IPS-18a (cell line): Measurements from ENCODE around the gene IQSEC2.

Source experiments
- H3K27ac ChIP-seq: one replicate; pipeline ENCODE4 v1.5.1; 2013; ENCODE audit warnings: low read length
- H3K27me3 ChIP-seq: one replicate; pipeline ENCODE4 v1.6.1; 2013; ENCODE audit warnings: mild to moderate bottlenecking, low read length; ENCODE audit not compliant: control insufficient read depth, insufficient read depth
- H3K36me3 ChIP-seq: one replicate; pipeline ENCODE4 v1.6.1; 2013; ENCODE audit warnings: low read depth, low read length; ENCODE audit not compliant: control insufficient read depth
- H3K4me1 ChIP-seq: one replicate; pipeline ENCODE4 v1.6.1; 2013; ENCODE audit warnings: low read depth, low read length; ENCODE audit not compliant: control insufficient read depth
- H3K4me3 ChIP-seq: one replicate; pipeline ENCODE4 v1.5.1; 2013; ENCODE audit warnings: low read length
- H3K9ac ChIP-seq: one replicate; pipeline ENCODE4 v1.6.1; 2013; ENCODE audit warnings: mild to moderate bottlenecking, low read length, moderate library complexity
- H3K9me3 ChIP-seq: one replicate; pipeline ENCODE4 v1.6.1; 2013; ENCODE audit warnings: low read depth, low read length; ENCODE audit not compliant: control insufficient read depth

The IQSEC2 gene

GRCh38 chrX:53281321-53281822 lies at the start of gene IQSEC2:
Gene IQSEC2 (minus strand): TSS chrX:53281584.
- Histone ChIP-seq H3K4me1 (peaks cover 3% of the 10 kb centered on the region), H3K36me3 (no peaks in the 10 kb centered on the region), H3K9me3 (no peaks in the 10 kb centered on the region), H3K4me3 (peak within 1 kb of the TSS; percentile 17), H3K27ac (no peak within 1 kb of the TSS), H3K9ac (no peak within 1 kb of the TSS), H3K27me3 (no peaks in the 10 kb centered on the region)

- no peak overlapping the region for H3K4me3 ChIP-seq
- no peak overlapping the region for H3K9ac ChIP-seq
- no peak overlapping the region for H3K27ac ChIP-seq
- peaks cover 4% of the 10 kb centered on the region for H3K9me3 ChIP-seq
- H3K4me1 ChIP-seq = no peaks in the 10 kb centered on the region
- H3K36me3 ChIP-seq = no peaks in the 10 kb centered on the region
- no peaks in the 10 kb centered on the region for H3K27me3 ChIP-seq
Observed at GRCh38 chrX:53330331-53330730, 48.9 kb upstream of the IQSEC2 start.

- Histone ChIP-seq H3K4me3 (no peak overlapping the region), H3K9ac (no peak overlapping the region), H3K27me3 (peaks cover 27% of the 10 kb centered on the region), H3K36me3 (no peaks in the 10 kb centered on the region), H3K4me1 (peaks cover 8% of the 10 kb centered on the region), H3K27ac (no peak overlapping the region), H3K9me3 (peaks cover 4% of the 10 kb centered on the region)
Observed at GRCh38 chrX:53324803-53325202, 43.4 kb upstream of the IQSEC2 start.

DNA sequence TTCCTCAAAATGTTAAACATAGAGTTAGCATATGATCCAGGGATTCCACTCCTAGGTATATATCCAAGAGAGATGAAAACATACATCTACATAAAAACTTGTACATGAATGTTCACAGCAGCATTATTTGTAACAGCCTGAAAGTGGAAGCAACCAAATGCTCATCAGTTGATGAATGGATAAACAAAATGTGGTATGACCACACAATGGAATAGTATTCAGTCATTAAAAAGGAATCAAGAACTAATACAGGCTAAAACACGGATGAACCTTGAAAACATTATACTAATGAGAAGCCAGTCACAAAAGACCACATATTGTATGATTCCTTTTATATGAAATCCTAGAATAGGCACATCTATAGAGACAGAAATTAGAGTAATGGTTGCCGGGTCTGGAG lies 42.7 kb upstream of the IQSEC2 start:
- Histone ChIP-seq H3K36me3 (no peaks in the 10 kb centered on the region), H3K4me1 (peaks cover 8% of the 10 kb centered on the region), H3K4me3 (no peak overlapping the region), H3K9ac (no peak overlapping the region), H3K27ac (no peak overlapping the region), H3K27me3 (peaks cover 34% of the 10 kb centered on the region), H3K9me3 (peaks cover 4% of the 10 kb centered on the region)

GRCh38 chrX:53323196-53323595 lies 41.8 kb upstream of the IQSEC2 start:
- no peak overlapping the region for H3K9ac ChIP-seq
- H3K27ac ChIP-seq = no peak overlapping the region
- H3K4me1 ChIP-seq = peaks cover 8% of the 10 kb centered on the region
- peaks cover 4% of the 10 kb centered on the region for H3K9me3 ChIP-seq
- no peaks in the 10 kb centered on the region for H3K36me3 ChIP-seq
- H3K27me3 ChIP-seq = peaks cover 37% of the 10 kb centered on the region
- H3K4me3 ChIP-seq = no peak overlapping the region

- Histone ChIP-seq H3K4me3 (peak overlapping the region; percentile 23), H3K9ac (no peak overlapping the region), H3K27ac (no peak overlapping the region), H3K36me3 (no peaks in the 10 kb centered on the region), H3K4me1 (peaks cover 12% of the 10 kb centered on the region), H3K27me3 (peaks cover 37% of the 10 kb centered on the region), H3K9me3 (peaks cover 4% of the 10 kb centered on the region)
Observed at GRCh38 chrX:53321943-53322497, 40.6 kb upstream of the IQSEC2 start.

DNA sequence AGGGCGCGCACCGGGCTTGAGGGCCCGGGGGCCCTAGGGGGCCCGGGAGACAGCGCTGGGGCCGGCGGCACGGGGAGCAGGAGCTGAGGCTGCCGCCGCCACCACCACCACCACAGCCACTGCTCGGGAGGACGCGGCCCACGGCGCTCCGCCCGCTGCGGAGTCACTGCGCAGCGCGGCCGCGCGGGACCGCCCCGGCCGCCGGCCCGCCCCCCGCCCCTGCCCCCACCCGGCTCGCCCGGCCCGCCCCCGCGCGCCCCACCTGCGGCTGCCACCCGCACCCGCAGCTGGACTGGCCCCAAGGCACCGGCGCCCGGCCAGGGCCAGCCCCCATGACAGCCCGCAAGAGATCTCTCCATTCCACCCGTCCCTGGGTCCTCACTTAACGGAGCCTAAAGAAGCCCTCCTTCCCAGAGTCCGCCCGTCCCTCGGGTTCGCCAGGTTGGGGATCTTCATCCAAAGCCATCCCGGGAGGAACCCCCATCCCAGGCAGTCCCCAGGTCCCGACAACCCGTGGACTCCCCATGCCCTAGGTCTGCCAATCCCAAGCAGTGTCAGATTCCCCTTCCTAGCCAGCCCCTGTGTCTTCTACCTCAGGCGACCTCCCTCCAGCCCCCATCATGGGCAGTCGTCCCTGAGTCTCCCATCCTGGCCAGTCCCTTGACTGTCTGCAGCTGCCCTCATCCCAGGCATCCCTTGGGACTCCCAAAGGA lies 40.0 kb upstream of the IQSEC2 start:
- H3K9me3 ChIP-seq = peaks cover 1% of the 10 kb centered on the region
- no peaks in the 10 kb centered on the region for H3K36me3 ChIP-seq
- H3K9ac ChIP-seq = no peak overlapping the region
- peaks cover 12% of the 10 kb centered on the region for H3K4me1 ChIP-seq
- no peak overlapping the region for H3K27ac ChIP-seq
- H3K27me3 ChIP-seq = peaks cover 37% of the 10 kb centered on the region
- H3K4me3 ChIP-seq = peak overlapping the region; percentile 55

- Histone ChIP-seq H3K36me3 (no peaks in the 10 kb centered on the region), H3K27ac (no peak overlapping the region), H3K9me3 (peaks cover under 1% of the 10 kb centered on the region), H3K9ac (no peak overlapping the region), H3K4me1 (peaks cover 12% of the 10 kb centered on the region), H3K4me3 (peak overlapping the region; percentile 55), H3K27me3 (peaks cover 37% of the 10 kb centered on the region)
Observed at GRCh38 chrX:53320543-53321229, 39.3 kb upstream of the IQSEC2 start.

- Histone ChIP-seq H3K4me3 (peak overlapping the region; percentile 55), H3K9me3 (peaks cover 2% of the 10 kb centered on the region), H3K9ac (no peak overlapping the region), H3K4me1 (peaks cover 12% of the 10 kb centered on the region), H3K27ac (no peak overlapping the region), H3K36me3 (no peaks in the 10 kb centered on the region), H3K27me3 (peaks cover 37% of the 10 kb centered on the region)
Observed at GRCh38 chrX:53319614-53320542, 38.5 kb upstream of the IQSEC2 start.

DNA sequence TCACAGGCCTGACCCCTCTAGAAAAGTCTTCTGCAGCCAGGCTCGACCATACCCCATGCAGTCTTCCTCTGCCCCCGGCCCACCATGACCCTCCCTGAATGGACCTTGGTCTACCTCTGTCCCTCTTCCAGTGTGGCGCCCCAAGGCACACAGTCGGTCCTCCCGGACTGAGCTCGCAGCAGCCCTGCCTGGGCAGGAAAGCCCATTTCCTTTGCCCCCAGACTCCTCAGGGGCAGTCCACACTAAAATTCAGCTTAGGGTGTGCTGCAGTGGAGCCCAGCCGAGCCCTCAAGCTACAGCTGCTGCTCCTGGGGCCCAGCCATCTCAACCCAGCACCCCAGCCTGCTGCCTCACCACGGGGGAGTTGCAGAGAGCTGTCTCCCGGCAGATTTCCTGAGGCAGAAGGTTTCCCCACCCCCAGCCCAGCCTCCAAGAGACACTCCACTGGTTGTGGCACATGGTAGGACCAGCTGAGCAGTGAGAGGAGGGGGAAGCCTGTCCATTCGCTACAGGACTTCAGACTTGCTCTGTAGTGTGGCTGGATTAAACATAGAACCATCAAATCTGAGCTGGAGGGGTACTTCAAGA lies 37.5 kb upstream of the IQSEC2 start:
- Histone ChIP-seq H3K9ac (no peak overlapping the region), H3K36me3 (no peaks in the 10 kb centered on the region), H3K4me1 (peaks cover 12% of the 10 kb centered on the region), H3K9me3 (peaks cover 2% of the 10 kb centered on the region), H3K27me3 (peaks cover 37% of the 10 kb centered on the region), H3K4me3 (peak overlapping the region; percentile 55), H3K27ac (no peak overlapping the region)
